Right lobe of liver (tissue), 6 donors: ENCODE data around the gene PCNX2. TPM values are rescaled to one million over a fixed set of nuclear protein-coding genes. Genes with fewer than 3 reads are reported as not detected.

ENCODE experiments used
- ATAC-seq, 4 donors: fragments of 200-7000 bp; cut with Tn5 transposase; one replicate each; pipeline ENCODE4 v1.9.1; 2020; ENCODE audit warnings: mild to moderate bottlenecking in 4 of 4, moderate library complexity in 4 of 4
- DNase-seq, 3 donors: peaks; one replicate each; pipeline ENCODE4 v3.0.0-alpha.2; 2020
- H3K27ac ChIP-seq, 3 donors: fragments of 200-600 bp; one replicate each; pipeline ENCODE4 v1.8.0; 2022
- H3K27me3 ChIP-seq, 2 donors: fragments of 200-600 bp; one replicate each; pipeline ENCODE4 v1.8.0; 2022
- H3K36me3 ChIP-seq, 4 donors: fragments of 200-600 bp; sonication (generic) in 1 of 4; one replicate each; pipeline versions ENCODE4 v1.5.1 to v1.8.0; 2017 to 2022; ENCODE audit warnings: control low read depth in 1 of 4
- H3K4me1 ChIP-seq, 4 donors: fragments of 200-600 bp; sonication (generic) in 1 of 4; one replicate each; pipeline versions ENCODE4 v1.5.1 to v1.8.0; 2017 to 2022; ENCODE audit warnings: control low read depth in 1 of 4
- H3K4me3 ChIP-seq, 3 donors: fragments of 200-600 bp; one replicate each; pipeline ENCODE4 v1.8.0; 2022
- H3K9me3 ChIP-seq, 4 donors: fragments of 200-600 bp; sonication (generic) in 1 of 4; one replicate each; pipeline versions ENCODE4 v1.5.1 to v1.8.0; 2017 to 2022; ENCODE audit warnings: control low read depth in 1 of 4
- CTCF ChIP-seq, 4 donors: fragments of 200-600 bp in 3 of 4; fragments of 450-650 bp in 1 of 4; IDR thresholded peaks; one replicate each; pipeline versions ENCODE4 v1.5.1 to v1.8.0; 2016 to 2022; ENCODE audit warnings: antibody characterized with exemption in 4 of 4, mild to moderate bottlenecking in 2 of 4
- POLR2A ChIP-seq: fragments of 450-650 bp; IDR thresholded peaks from one replicate; pipeline ENCODE4 v1.6.1; 2017; ENCODE audit warnings: antibody characterized with exemption, mild to moderate bottlenecking
- WGBS: methylation state at CpG from one replicate; pipeline ENCODE4 v1.1.6; 2018; ENCODE audit warnings: low coverage, low lambda C conversion rate; ENCODE audit not compliant: insufficient coverage; ENCODE audit errors: missing lambda C conversion rate; 5-methylcytosine and 5-hydroxymethylcytosine counted together
- intact Hi-C, 2 donors: fragments of 100-400 bp; cut with DNase I; formaldehyde crosslinking; loops; one replicate each; pipeline versions ENCODE4 v1.11.2 to v1.14.1; 2022
- long read RNA-seq: library from polyadenylated mRNA; unstranded; transcript quantifications from one replicate; pipeline ENCODE4 v2.0.0, GENCODE V29; 2019
- total RNA-seq, 6 experiments: library from RNA; depleted of rRNA in 2 of 6; stranded (reverse); fragments of >200 nt in 2 of 6; fragmentation: NEBNext Ultra II Directional in 3 of 6; extraction: Animal tissue kit (Norgen Biotek cat#: 25700) in 3 of 6; gene quantifications; one replicate each; pipeline versions ENCODE4 v1.1.0 to v1.2.4, GENCODE V29; 2016 to 2023
- donor health status: DM: no; HTN: yes; CAD: no.
- donor health status: DM: no; HTN: no; CAD: no.
- donor health status: DM: no; HTN: no; CAD: no.
- donor health status: DM: no; HTN: yes; CAD: no.
- donor health status: DM: no; HTN: yes; CAD: no.

PCNX2 gene
- 1 to 10 TPM in 2 of 6 experiments, under 1 TPM in 4; 0.35 to 3.4 (median 0.82) TPM for total RNA-seq
- long read RNA-seq, result 0 reads

- H3K4me3 ChIP-seq, result peak within 1 kb of the TSS; percentile 37 to 58 (median 46)
- H3K9me3 ChIP-seq, result no peaks in the 10 kb centered on the region
- no peaks in the 10 kb centered on the region for H3K4me1 ChIP-seq
- intact Hi-C loops, result no loop called here
- peak in 1 of 3 donors; percentile 38 for DNase-seq
- WGBS, result 0% methylated on average over 11 of the region's 54 CpGs
- no peak for TF ChIP-seq CTCF (IDR thresholded peaks at IDR 0.05)
- TF ChIP-seq POLR2A, result no peak
- H3K36me3 ChIP-seq, result no peaks in the 10 kb centered on the region
- no peak within 1 kb of the TSS for H3K27ac ChIP-seq
- peak; percentile 56 to 68 (median 62) for ATAC-seq
- peaks cover 0 to 6% of the 10 kb centered on the region in 2 donors for H3K27me3 ChIP-seq
Measured at GRCh38 chr1:233295237-233295974, at the start of gene PCNX2. PCNX2 (minus strand) TSS chr1:233295725; CDS start chr1:233295478, 247 bp downstream.

GRCh38 chr1:233343262-233343661 is 47.7 kb upstream of the PCNX2 start:
- no peak overlapping the region for H3K27ac ChIP-seq

GRCh38 chr1:233342086-233342485 is 46.6 kb upstream of the PCNX2 start:
- Histone ChIP-seq H3K27me3 (no peaks in the 10 kb centered on the region), H3K4me1 (peaks cover 0 to 28% (median 6%) of the 10 kb centered on the region in 4 donors), H3K36me3 (no peaks in the 10 kb centered on the region), H3K27ac (no peak overlapping the region), H3K4me3 (no peak overlapping the region), H3K9me3 (no peaks in the 10 kb centered on the region)
- ATAC-seq, result peak; percentile 15 to 48 (median 32)
- intact Hi-C loops, result no loop called here
- TF ChIP-seq CTCF (IDR thresholded peaks at IDR 0.05) (no peak), POLR2A (no peak)
- DNase-seq, result no peak

More at GRCh38 chr1:233343262-233343661, 47.7 kb upstream of the PCNX2 start:
- peak; percentile 34 to 70 (median 64) for DNase-seq
- Histone ChIP-seq H3K4me3 (peak overlapping the region in 1 of 3 donors; percentile 7), H3K36me3 (no peaks in the 10 kb centered on the region), H3K9me3 (no peaks in the 10 kb centered on the region), H3K27me3 (no peaks in the 10 kb centered on the region), H3K4me1 (peaks cover 0 to 28% (median 6%) of the 10 kb centered on the region in 4 donors)
- 13% methylated on average over 1 of the region's 1 CpG for WGBS
- intact Hi-C loops, result no loop called here
- ATAC-seq, result peak; percentile 95 to 98 (median 97)
- TF ChIP-seq CTCF (IDR thresholded peaks at IDR 0.05) (no peak), POLR2A (no peak)

- TF ChIP-seq CTCF (IDR thresholded peaks at IDR 0.05) (no peak), POLR2A (no peak)
- Histone ChIP-seq H3K27ac (no peak overlapping the region), H3K36me3 (no peaks in the 10 kb centered on the region), H3K4me3 (no peak overlapping the region), H3K9me3 (no peaks in the 10 kb centered on the region), H3K27me3 (no peaks in the 10 kb centered on the region), H3K4me1 (peaks cover 0 to 28% (median 6%) of the 10 kb centered on the region in 4 donors)
- 66% methylated on average over 4 of the region's 4 CpGs for WGBS
- intact Hi-C loops, result no loop called here
- ATAC-seq, result peak in 1 of 4 donors; percentile 31
- DNase-seq, result no peak
Measured at GRCh38 chr1:233340966-233341516, 45.5 kb upstream of the PCNX2 start.
